RWPE2 (cell line): Measurements from ENCODE around the gene UGT1A4.

Experiments
- ATAC-seq: fragments of 200-7000 bp; cut with Tn5 transposase; 3 replicates; pipeline ENCODE4 v1.9.1; 2021; ENCODE audit warnings: low read depth
- DNase-seq: peaks from one replicate; pipeline ENCODE4 v3.0.0-alpha.2; 2020; ENCODE audit warnings: low spot score
- H3K27ac ChIP-seq: fragments of 450-650 bp; 2 replicates; pipeline ENCODE4 v1.5.1; 2017; ENCODE audit warnings: mild to moderate bottlenecking; ENCODE audit not compliant: poor library complexity, severe bottlenecking
- H3K27me3 ChIP-seq: fragments of 250-450 bp; sonication (Bioruptor Pico); 2 replicates; pipeline ENCODE4 v1.5.1; 2021; ENCODE audit warnings: mild to moderate bottlenecking, moderate library complexity; ENCODE audit not compliant: insufficient read depth, poor library complexity, severe bottlenecking
- H3K36me3 ChIP-seq: fragments of 250-450 bp; sonication (Bioruptor Pico); 2 replicates; pipeline ENCODE4 v1.5.1; 2020; ENCODE audit warnings: low read depth, mild to moderate bottlenecking, moderate library complexity
- H3K4me1 ChIP-seq: fragments of 250-450 bp; sonication (Bioruptor Pico); 2 replicates; pipeline ENCODE4 v1.5.1; 2021; ENCODE audit warnings: mild to moderate bottlenecking, moderate library complexity; ENCODE audit not compliant: insufficient read depth, poor library complexity, severe bottlenecking
- H3K4me3 ChIP-seq: fragments of 250-450 bp; sonication (Bioruptor Pico); 2 replicates; pipeline ENCODE4 v1.5.1; 2021; ENCODE audit warnings: mild to moderate bottlenecking, moderate library complexity; ENCODE audit not compliant: severe bottlenecking
- H3K9me3 ChIP-seq: fragments of 250-450 bp; sonication (Bioruptor Pico); 2 replicates; pipeline ENCODE4 v1.5.1; 2021; ENCODE audit warnings: mild to moderate bottlenecking, moderate library complexity; ENCODE audit not compliant: severe bottlenecking
- CTCF ChIP-seq: fragments of 450-650 bp; IDR thresholded peaks from one replicate; pipeline ENCODE4 v1.5.1; 2017; ENCODE audit warnings: mild to moderate bottlenecking, moderate library complexity; ENCODE audit not compliant: poor library complexity, severe bottlenecking

UGT1A4 gene

DNA sequence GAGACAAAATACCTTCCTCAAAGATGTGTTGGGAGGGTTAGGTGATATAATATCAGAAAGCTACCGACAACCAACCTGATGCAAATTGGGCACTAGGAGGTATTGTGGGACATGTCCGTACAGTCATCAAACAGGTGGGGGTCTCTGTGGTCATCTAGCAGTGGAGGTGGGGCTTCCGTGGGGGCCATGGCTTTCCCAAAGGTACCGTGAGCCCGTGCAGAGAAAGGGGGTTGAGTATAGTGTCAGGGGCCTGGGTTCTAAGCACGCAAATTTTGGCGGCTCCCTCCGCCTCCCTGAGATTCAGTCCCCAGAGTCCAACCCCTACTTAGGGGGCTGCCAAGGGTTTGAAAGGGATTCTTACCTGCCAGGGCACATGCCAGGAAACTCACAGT, 103.2 kb downstream of the UGT1A4 start:
- H3K27ac ChIP-seq = no peak overlapping the region
- DNase-seq (peak; percentile 13), ATAC-seq (no peak)
- no peak overlapping the region for H3K4me3 ChIP-seq
- no peaks in the 10 kb centered on the region for H3K9me3 ChIP-seq
- no peak for TF ChIP-seq CTCF
- no peaks in the 10 kb centered on the region for H3K27me3 ChIP-seq
- H3K36me3 ChIP-seq = no peaks in the 10 kb centered on the region
- no peaks in the 10 kb centered on the region for H3K4me1 ChIP-seq

DNA sequence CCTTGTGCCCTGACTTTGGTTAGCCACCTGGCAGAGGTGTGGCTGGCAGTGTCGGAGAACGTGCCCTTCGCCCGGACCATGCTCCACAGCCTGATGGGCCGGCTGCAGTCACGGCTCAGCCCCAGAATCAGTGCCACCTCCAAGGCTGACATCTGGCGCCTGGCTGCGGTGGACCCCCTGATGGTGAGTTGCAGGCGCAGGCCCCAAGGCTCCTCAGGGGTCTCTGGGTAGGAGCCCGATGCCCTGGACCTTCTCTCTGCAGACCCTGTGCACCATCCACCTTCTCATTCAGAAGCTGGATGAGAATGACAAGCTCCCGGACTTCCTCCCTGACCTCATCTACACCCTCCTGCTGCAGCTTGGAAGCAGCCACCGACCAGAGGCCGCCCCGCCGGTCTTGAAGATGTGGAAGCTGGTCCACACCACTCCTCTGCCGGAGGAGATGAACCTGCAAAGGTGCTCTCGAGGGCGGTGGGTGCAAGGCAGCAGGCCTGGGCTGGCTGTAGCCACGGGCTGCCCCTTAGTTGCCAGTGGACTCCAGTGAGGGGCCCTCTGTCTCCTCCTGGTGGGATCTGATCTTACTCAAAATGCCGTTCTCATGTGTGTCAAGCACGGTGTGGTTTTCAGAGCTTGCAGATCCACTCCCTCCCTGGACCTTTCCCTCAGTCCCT, 103.7 kb downstream of the UGT1A4 start:
- TF ChIP-seq CTCF = no peak
- ATAC-seq = no peak

More for the DNA sequence above, 103.7 kb downstream of the UGT1A4 start:
- Histone ChIP-seq H3K4me1 (no peaks in the 10 kb centered on the region), H3K36me3 (no peaks in the 10 kb centered on the region), H3K4me3 (no peak overlapping the region), H3K9me3 (no peaks in the 10 kb centered on the region), H3K27ac (no peak overlapping the region), H3K27me3 (no peaks in the 10 kb centered on the region)
- peak; percentile 47 for DNase-seq
